Activated CD8-positive, alpha-beta memory T cell treated with anti-CD3 and anti-CD28 coated beads for 1 hour (primary cell): ENCODE data around the gene NES.

ENCODE experiments used
- DNase-seq, 2 donors: peaks; one replicate each; pipeline ENCODE4 v3.0.0-alpha.2; 2020; ENCODE audit warnings: low read depth in 1 of 2; ENCODE audit errors: extremely low read depth in 1 of 2

NES gene

GRCh38 chr1:156676820-156677615 lies at the start of gene NES:
TSS of gene NES (minus strand) at chr1:156677407. CDS start at chr1:156677264, 143 bp downstream.
- DNase-seq = no peak

DNA sequence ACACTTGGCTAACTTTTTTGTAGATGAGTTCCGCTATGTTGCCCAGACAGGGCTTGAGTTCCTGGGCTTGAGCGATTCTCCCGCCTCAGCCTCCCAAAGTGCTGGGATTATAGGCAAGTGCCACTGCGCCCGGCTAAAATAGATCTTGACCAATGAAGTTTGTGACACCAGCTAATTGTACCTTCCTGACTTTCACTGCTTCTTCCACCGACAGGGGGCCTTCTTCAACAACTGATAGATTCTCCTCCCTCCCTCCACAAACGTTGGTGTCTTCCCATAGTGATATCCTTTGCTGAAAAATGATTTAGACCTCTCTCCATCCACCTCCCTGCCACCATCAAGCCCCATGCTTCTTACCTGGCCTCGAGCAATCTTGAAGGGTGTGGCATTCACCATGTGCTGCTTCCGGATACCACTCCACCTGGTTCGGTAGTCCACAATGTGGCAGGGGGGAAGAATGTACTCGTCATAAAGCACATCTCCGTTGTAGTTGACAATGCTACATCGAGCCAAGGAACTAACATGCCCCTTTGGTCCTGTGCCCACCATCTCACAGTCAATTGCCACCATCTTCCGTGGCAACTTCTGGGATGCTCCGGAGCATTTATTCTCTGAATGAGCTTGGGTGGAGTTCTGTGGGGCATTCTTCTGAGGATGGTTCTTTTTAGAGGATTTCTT lies 49.5 kb upstream of the NES start:
- DNase-seq = no peak

- DNase-seq = peak; percentile 42 to 71
These were observed 48.6 kb upstream of the NES start for GRCh38 chr1:156725683-156726280.

DNA sequence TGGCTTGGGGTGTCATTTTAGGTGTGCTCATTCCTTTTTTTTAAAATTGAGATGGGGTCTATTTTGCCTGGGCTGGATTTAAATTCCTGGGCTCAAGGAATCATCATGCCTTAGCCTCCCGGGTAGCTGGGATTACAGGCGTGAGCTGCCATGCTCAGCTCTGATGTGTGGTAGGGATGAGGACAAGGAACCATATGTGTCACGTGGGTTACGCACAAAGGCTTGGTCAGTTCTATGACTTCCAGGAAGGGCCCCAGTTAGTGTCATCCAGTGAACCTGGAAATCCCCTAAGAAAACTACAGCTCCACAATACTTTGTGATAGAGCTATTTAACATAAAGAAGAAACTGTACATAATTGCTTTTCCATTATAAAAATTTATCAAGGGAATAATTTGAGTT lies 44.3 kb upstream of the NES start:
- no peak for DNase-seq

DNA sequence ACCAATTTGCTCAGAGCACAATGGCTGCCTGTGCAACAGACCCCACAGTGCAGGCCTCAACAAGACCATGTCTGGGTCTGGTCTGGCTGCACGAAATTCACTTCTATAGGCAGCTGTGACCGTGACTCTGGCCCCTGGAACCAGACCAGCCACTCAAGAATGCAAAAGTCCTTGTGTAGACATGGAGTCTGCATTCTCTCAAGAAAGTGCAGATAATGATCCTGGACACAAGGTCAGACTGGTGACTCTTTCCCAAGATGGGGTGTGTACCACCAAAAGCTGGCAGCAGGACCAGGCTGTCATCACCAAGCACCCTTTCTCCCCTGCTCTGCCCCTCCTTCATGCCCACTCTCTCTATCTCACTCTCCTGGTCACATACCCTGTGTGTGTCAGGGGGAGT lies 43.9 kb upstream of the NES start:
- DNase-seq = no peak

- DNase-seq = no peak
These were observed 40.1 kb upstream of the NES start for GRCh38 chr1:156717351-156717750.

- DNase-seq = no peak
These were observed 37.6 kb upstream of the NES start for GRCh38 chr1:156714830-156715229.

DNA sequence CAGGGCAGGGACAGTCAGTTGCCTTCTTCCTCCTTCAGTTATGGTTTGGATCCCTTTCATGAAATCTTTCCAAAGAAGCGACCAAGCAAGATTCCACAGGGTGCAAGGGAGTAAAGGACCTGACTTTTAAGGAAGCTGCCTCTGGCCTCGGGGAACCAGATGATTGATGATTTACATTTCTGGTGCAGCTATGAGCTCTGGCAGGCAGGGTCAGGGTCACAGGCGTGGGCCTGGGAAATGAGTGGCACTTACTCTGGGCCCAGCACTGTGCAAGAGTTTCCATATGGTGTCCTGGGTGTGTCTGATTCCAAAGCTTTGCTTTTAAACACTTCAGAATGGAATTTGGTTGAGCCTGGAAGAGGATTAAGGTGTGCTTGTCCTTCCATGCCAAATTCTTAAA lies 35.4 kb upstream of the NES start:
- DNase-seq = no peak

- DNase-seq = no peak
These were observed 34.0 kb upstream of the NES start for GRCh38 chr1:156711011-156711817.

DNA sequence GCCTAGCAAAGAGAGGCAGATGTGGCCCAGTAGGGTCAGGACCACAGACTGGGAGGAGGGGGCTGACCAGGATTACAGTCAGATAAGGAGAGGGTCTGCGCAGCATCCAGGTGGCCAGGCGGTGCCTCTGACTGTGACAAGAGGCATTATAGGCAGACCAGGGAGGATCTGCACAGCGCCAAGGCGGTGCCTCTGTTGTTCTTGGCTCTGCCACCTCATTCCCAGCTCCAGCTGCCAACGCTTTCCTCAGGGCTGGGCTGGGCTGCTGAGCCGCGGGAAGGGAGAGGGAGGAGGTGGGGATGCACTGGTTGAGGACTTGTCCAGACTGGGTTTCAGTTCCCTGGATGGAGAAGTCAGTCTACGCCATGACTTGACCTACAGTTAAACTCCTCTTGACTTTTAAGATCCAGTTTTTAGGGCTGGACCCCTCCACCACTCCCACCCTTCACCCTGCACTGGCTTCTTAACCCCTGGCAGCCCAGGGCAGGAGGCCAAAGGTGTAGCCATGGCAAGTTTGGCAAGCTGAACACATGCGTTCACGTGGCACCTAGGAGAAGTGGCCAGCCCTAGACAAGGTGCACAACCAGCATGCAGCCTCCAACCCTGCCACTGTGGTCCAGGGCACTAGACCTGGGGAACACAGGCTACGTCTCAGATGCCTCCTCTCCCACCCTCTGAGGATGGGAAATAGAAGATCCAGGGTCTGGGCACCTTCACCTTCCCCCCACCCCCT lies 32.7 kb upstream of the NES start:
- DNase-seq = no peak

- DNase-seq = no peak
These were observed 31.8 kb upstream of the NES start for GRCh38 chr1:156709031-156709430.

DNA sequence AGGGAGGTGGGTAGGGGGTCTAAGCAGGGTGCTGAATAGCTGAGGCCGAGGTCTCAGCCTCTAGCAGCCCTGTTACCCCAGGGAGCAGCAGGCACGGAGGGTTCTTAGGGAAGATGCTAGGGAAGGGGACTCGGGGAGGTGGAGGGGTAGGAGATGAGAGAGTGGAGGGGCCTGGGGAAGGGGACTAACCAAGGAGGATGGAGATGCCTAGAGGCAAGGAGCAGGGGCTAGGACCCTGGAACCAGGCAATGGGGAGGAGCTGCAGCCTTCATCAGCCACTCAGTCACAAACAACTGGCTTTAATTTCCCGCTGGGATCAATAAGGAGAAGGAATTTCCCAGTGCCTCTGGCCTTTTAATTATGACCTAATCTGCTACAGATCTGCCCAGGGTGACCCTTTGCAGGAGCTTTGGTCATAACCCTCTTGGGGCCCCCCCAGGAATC lies 31.0 kb upstream of the NES start:
- DNase-seq = no peak

GRCh38 chr1:156707417-156708217 lies 30.4 kb upstream of the NES start:
- DNase-seq = no peak

- no peak for DNase-seq
These were observed 29.6 kb upstream of the NES start for GRCh38 chr1:156706657-156707416.

GRCh38 chr1:156705918-156706656 lies 28.9 kb upstream of the NES start:
- peak; percentile 29 to 67 for DNase-seq

- no peak for DNase-seq
These were observed 28.2 kb upstream of the NES start, which contains the start of gene CRABP2 for GRCh38 chr1:156705321-156705917. TSS of gene CRABP2 (minus strand) at chr1:156705583. CDS start at chr1:156705446, 137 bp downstream.

- no peak for DNase-seq
These were observed 27.7 kb upstream of the NES start for GRCh38 chr1:156704930-156705320.
